ENCODE measurements around the gene CALU.

- TF ChIP-seq CTCF (IDR thresholded peaks at IDR 0.05) = no peak
- TF ChIP-seq POLR2A (IDR thresholded peaks at IDR 0.05) = no peak
Measured at GRCh38 chr7:128794020-128794419, 54.9 kb downstream of the CALU start.

Measured in body of pancreas (tissue), 4 donors.